Coronary artery (tissue), 2 donors: ENCODE results near the gene CILP.

Source experiments
- DNase-seq: peaks from one replicate; pipeline ENCODE4 v3.0.0-alpha.2; 2017; ENCODE audit warnings: low spot score
- H3K27ac ChIP-seq, 2 donors: fragments of 200-600 bp; sonication (generic); one replicate each; pipeline ENCODE4 v1.5.1; 2016 to 2019
- H3K4me3 ChIP-seq: fragments of 200-600 bp; sonication (generic); 2 replicates; pipeline ENCODE4 v1.5.1; 2016; ENCODE audit warnings: mild to moderate bottlenecking, moderate library complexity
- CTCF ChIP-seq: fragments of 200-600 bp; sonication (generic); IDR thresholded peaks from one replicate; pipeline ENCODE4 v1.5.1; 2019; ENCODE audit warnings: antibody characterized with exemption

CILP gene

GRCh38 chr15:65210770-65211481 is at the start of gene CILP:
TSS of gene CILP (minus strand) at chr15:65211473. CDS start at chr15:65209755, 1,718 bp downstream.
- no peak within 1 kb of the TSS for H3K4me3 ChIP-seq
- DNase-seq: no peak
- TF ChIP-seq CTCF: no peak
- peak within 1 kb of the TSS in 1 of 2 donors; percentile 68 for H3K27ac ChIP-seq

- no peak overlapping the region for H3K27ac ChIP-seq
- no peak overlapping the region for H3K4me3 ChIP-seq
- no peak for TF ChIP-seq CTCF
- no peak for DNase-seq
These were observed 49.7 kb upstream of the CILP start for GRCh38 chr15:65260968-65261367.

- H3K4me3 ChIP-seq: no peak overlapping the region
- no peak for TF ChIP-seq CTCF
- peak overlapping the region in 1 of 2 donors; percentile 79 for H3K27ac ChIP-seq
- DNase-seq: no peak
These were observed 48.1 kb upstream of the CILP start for GRCh38 chr15:65259367-65259797.

GRCh38 chr15:65258375-65259262 is 47.3 kb upstream of the CILP start:
- no peak for DNase-seq
- no peak for TF ChIP-seq CTCF
- Histone ChIP-seq H3K4me3 (no peak overlapping the region), H3K27ac (peak overlapping the region in 1 of 2 donors; percentile 79)

- Histone ChIP-seq H3K27ac (no peak overlapping the region), H3K4me3 (no peak overlapping the region)
- TF ChIP-seq CTCF: no peak
- DNase-seq: no peak
These were observed 44.3 kb upstream of the CILP start for GRCh38 chr15:65255486-65256140.

GRCh38 chr15:65254758-65255157 is 43.5 kb upstream of the CILP start:
- no peak for DNase-seq
- no peak overlapping the region for H3K4me3 ChIP-seq
- no peak for TF ChIP-seq CTCF
- H3K27ac ChIP-seq: peak overlapping the region in 1 of 2 donors; percentile 22
